Activated naive CD4-positive, alpha-beta T cell treated with Interleukin-2 at 50 U/mL for 16 hours (primary cell): ENCODE results near the gene R3HCC1L.

Experiments
- DNase-seq: peaks from one replicate; pipeline ENCODE4 v3.0.0-alpha.2; 2020

R3HCC1L gene

GRCh38 chr10:98238391-98238790 lies 103.9 kb downstream of the R3HCC1L start:
- DNase-seq = no peak

DNA sequence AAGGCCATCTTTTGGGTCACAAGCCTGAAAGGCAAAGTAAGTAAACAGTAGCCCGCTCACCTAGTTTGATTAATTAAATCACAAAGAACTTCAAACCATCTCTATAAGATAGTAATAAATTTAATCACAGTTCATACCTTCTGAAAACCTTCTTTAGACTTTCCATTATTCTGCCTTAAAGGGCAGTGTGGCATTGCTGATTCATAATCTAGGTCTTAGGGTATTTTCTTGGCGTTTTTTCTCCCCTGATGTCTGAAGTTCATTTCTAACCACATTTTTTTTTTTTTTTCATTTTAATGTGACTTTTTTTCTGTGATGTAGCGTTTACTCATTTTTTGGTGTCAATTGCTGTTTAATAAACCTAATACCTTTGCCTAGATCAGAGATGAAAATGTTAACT lies 106.1 kb downstream of the R3HCC1L start:
- DNase-seq = no peak

DNA sequence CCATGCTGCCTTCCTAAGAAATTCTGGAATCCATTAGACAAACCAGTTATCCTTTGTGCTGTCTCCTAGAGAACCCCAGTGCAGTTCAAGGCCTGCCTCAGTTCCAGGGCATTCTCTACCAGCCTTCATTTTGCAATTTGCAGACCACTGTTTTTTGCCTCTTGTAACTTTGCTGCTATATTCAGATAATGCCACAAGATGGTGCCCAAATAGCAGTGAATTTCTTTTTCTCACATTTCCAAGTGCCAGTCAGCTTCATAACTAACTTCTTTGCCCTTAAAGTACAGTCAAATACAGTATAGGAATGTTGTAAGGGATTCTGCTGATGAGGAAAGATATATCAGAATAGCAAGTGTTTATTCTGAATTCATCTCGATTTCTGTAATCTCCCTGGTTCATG lies 108.4 kb downstream of the R3HCC1L start:
- DNase-seq = no peak

- no peak for DNase-seq
Measured at GRCh38 chr10:98244141-98244540, 109.7 kb downstream of the R3HCC1L start.

DNA sequence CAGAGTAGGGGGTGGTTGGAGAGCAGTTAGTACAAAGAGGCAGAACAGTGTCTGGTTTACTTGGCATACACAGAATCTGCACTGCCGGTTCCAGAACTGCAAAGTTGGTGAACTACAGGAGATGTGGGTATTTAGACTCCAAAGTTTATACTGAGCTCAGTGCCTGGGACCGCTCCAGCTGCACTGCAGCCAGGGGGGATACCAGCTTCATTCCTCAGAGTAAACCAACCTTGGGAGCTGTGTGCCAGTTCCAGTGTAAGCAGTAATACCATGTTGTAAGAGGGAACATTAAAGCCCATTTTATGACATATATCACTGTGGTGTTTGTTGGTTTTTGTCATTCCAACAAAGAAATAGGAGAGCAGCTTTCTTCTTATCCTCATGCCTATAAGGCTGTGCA lies 110.1 kb downstream of the R3HCC1L start:
- no peak for DNase-seq

DNA sequence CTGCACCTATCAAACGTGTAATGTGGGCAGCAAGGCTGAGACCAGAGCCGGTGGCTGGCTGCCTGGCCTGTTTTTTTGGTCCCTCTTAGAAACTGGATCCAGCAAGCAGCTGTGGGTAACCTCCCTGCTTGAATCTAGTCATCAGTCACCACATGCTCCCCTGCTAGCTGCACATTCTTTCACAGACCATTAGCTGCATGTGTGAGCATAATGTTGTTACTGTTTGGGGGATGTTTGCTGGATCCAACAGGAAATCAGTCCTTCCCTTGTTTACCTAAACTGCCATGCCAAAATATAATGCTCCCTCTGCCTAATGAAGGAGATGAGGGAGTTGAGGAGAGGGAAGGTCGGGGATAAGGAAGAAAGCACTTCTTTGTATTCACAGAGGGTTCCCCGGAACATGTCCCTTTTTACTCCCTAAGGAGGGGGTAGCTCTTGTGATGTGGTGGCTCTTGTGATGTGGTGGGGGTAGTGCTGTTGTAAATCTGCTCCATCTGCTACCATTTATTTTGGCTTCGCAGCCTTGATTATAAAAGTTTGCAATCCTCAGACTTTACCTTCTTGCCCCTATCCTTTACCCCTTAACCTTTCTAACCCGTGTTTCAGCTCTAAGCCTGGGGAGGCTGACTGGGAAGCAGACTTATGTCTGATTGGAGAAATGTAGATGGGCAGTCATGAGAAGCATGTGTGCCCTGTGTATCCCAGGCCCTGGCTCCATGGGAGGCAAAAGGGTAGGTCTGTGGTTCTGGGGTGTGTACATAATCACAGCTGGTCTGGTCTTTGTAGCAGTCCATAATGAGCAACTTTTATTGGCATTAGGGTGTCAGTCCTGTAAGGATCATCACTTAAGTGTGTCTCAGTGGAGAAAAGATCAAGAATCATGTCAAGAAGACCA lies 112.7 kb downstream of the R3HCC1L start:
- DNase-seq = no peak

DNA sequence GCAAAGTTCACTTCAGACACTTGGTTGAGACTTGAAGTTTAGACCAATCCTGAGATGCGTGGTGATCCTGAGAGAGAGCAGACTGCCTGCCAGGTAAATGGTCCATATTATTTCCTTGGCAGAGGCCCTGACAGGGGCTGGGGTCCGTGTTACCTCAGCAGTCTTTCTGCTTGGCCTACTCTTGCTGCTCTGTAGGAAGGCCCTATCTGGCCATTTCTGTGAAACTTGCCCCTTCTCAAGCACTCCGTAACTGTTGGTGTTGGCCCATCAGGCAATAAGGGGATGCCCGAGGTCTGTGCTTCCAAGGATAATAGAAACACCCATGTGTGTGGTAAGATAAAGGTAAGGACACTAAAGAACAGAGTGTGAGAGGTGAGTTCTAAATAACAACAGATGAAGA lies 113.6 kb downstream of the R3HCC1L start:
- no peak for DNase-seq

DNA sequence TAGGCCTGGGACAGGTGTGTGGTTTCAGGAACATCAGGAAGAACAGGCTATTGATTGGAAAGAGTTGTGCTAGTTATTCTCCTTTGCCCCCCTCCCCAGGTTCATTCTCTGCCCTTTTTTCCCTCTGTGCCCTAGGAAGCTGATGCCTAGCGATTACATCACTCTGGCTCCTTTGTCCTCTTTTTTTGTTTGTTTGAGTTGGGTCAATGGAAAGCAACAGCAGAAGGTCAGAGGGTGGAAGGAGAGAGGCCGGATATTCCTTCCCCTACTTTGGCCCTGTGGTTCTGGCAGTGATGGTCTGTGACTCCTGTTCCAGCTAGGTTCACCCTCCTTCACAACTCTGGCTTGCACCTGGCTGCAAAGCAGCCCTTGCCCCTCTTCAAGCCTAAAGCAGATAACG lies 114.7 kb downstream of the R3HCC1L start:
- no peak for DNase-seq

- no peak for DNase-seq
Measured at GRCh38 chr10:98251399-98251798, 116.9 kb downstream of the R3HCC1L start.

GRCh38 chr10:98252464-98252863 lies 118.0 kb downstream of the R3HCC1L start:
- DNase-seq = no peak

DNA sequence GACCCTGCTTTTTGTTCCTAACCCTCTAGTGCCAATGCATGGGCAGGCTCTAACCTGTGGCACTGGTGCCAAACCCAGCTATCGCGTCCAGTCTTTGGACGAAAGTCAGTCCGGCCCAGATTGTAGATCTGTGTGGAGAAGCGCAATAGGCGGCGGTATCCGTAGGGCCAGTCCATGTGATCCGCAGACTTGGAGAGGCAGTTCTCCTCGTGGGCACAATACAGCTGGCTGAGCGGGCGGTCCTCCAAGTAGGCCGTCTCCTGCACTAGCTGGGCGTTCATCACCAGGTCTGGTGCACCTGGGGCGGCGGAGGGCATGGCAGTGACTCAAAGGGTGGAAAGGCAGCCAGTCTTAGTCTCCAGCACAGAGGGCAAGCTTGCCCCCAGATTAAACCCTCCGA lies 119.0 kb downstream of the R3HCC1L start:
- no peak for DNase-seq

- DNase-seq = no peak
Measured at GRCh38 chr10:98254234-98254974, 119.9 kb downstream of the R3HCC1L start.

- DNase-seq = no peak
Measured at GRCh38 chr10:98255146-98255877, 120.9 kb downstream of the R3HCC1L start.

- no peak for DNase-seq
Measured at GRCh38 chr10:98256692-98257091, 122.2 kb downstream of the R3HCC1L start.

DNA sequence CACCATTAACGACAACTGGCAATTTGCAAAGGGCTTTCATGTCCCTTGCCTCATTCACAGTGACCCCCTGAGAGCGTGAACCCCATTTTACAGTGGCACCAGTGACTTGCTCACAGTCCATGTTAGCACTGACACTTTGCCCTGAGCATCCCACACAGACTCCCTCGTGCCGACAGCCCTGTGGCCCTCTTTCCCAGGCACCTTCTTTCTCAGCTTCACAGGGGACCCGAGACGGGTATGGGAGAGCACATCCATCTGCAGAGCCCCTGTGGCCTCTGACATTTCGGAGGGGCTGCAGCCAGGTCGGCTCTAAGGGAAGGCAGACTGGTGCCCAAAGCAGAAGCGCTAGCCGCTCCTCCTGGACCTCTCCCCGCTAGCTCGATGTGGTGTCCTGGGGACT lies 122.7 kb downstream of the R3HCC1L start:
- no peak for DNase-seq

DNA sequence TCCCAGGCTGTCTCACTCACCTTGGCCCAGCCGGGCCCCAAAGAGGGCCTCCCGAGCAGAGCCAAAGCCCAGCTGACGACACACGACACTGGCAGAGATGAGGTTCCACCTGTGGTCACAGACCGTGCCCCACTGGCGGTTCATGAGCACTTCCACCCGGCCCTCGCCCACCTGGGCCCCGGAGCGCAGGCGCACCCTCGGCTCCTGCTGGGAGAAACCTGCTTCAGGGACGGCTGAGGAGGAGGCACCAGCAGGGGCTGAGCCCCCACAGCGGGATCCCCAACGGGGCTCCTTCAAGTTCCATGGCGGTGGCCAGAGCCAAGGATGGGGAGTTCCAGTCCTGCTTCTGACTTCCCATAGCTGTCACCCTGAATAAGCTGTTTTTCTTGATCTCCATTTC lies 123.5 kb downstream of the R3HCC1L start:
- no peak for DNase-seq

- no peak for DNase-seq
Measured at GRCh38 chr10:98258683-98259454, 124.4 kb downstream of the R3HCC1L start.

GRCh38 chr10:98259606-98260315 lies 125.3 kb downstream of the R3HCC1L start:
- DNase-seq = no peak

- DNase-seq = no peak
Measured at GRCh38 chr10:98260350-98260749, 125.9 kb downstream of the R3HCC1L start.

DNA sequence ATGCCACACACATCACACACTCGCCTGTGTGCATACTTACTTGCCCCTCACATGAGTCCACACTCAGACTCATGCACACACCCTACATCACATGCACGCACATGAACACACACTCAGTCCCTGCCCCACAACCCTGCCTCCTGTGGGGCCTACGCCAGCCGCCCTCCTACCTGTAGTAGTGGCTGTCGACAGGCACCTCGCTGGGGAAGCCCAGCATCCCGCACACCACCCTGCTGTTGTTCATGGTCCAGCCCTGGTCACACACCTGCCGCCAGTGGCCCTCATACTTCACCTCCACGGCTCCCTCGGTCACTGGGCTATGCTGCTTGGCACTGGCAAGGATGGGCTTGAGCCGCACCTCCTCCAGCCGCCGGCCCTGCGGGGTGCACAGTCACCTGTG lies 126.3 kb downstream of the R3HCC1L start:
- DNase-seq = no peak

- no peak for DNase-seq
Measured at GRCh38 chr10:98261436-98262277, 127.2 kb downstream of the R3HCC1L start.
